ENCODE results near the gene TMEM109. TPM values are rescaled to one million over a fixed set of nuclear protein-coding genes. Genes with fewer than 3 reads are reported as not detected.

The TMEM109 gene
- total and polyA plus RNA-seq, 4 experiments from 2014 or later: 66.9 to 333 (median 131) TPM

GRCh38 chr11:60937811-60938210, 23.9 kb downstream of the TMEM109 start:
- H3K36me3 ChIP-seq (ENCODE audit: insufficient read depth, low read length): no peaks in the 10 kb centered on the region
- Mint-ChIP-seq H3K4me1 (peaks cover 2 to 9% (median 3%) of the 10 kb centered on the region in 4 donors), H3K27ac (peak overlapping the region in 1 of 7 donors; percentile 8)

GRCh38 chr11:60938500-60938899, 24.5 kb downstream of the TMEM109 start:
- Histone ChIP-seq H3K36me3 (ENCODE audit: insufficient read depth, low read length) (no peaks in the 10 kb centered on the region), H3K27ac (ENCODE audit: low read depth, low read length) (no peak overlapping the region), H3K4me1 (ENCODE audit: insufficient read depth, low read length) (no peaks in the 10 kb centered on the region), H3K9me3 (ENCODE audit: control insufficient read depth in 1 of 2, low read length in 2 of 2) (no peaks in the 10 kb centered on the region), H3K27me3 (ENCODE audit: insufficient read depth, low read length) (no peaks in the 10 kb centered on the region), H3K4me3 (ENCODE audit: low read length in 2 of 2) (no peak overlapping the region)
- no peak for DNase-seq
- peaks cover 2 to 9% (median 3%) of the 10 kb centered on the region in 4 donors for H3K4me1 Mint-ChIP-seq
- CTCF ChIA-PET (ENCODE audit: partially characterized antibody): no interaction called here
- intact Hi-C loops (cut with micrococcal nuclease): no loop called here
- H3K4me3 Mint-ChIP-seq: no peak overlapping the region
- no peaks in the 10 kb centered on the region for H3K36me3 Mint-ChIP-seq
- peak overlapping the region in 1 of 7 donors; percentile 8 for H3K27ac Mint-ChIP-seq
- POLR2A ChIA-PET (ENCODE audit: partially characterized antibody): no interaction called here
- H3K9me3 Mint-ChIP-seq: no peaks in the 10 kb centered on the region
- peaks cover 0 to 7% of the 10 kb centered on the region in 2 donors for H3K27me3 Mint-ChIP-seq

More at GRCh38 chr11:60937811-60938210, 23.9 kb downstream of the TMEM109 start:
- ChIA-PET CTCF (ENCODE audit: partially characterized antibody) (no interaction called here), POLR2A (ENCODE audit: partially characterized antibody) (no interaction called here)
- H3K27me3 ChIP-seq (ENCODE audit: insufficient read depth, low read length): no peaks in the 10 kb centered on the region
- H3K4me3 Mint-ChIP-seq: no peak overlapping the region
- no peaks in the 10 kb centered on the region for H3K9me3 Mint-ChIP-seq
- no peaks in the 10 kb centered on the region for H3K9me3 ChIP-seq (ENCODE audit: control insufficient read depth in 1 of 2, low read length in 2 of 2)
- H3K27me3 Mint-ChIP-seq: peaks cover 0 to 7% of the 10 kb centered on the region in 2 donors
- no peaks in the 10 kb centered on the region for H3K4me1 ChIP-seq (ENCODE audit: insufficient read depth, low read length)
- intact Hi-C loops (cut with micrococcal nuclease): no loop called here
- no peak overlapping the region for H3K27ac ChIP-seq (ENCODE audit: low read depth, low read length)
- H3K36me3 Mint-ChIP-seq: no peaks in the 10 kb centered on the region
- no peak overlapping the region for H3K4me3 ChIP-seq (ENCODE audit: low read length in 2 of 2)
- DNase-seq: no peak

GRCh38 chr11:60939301-60939700, 25.3 kb downstream of the TMEM109 start:
- Mint-ChIP-seq H3K36me3 (no peaks in the 10 kb centered on the region), H3K4me1 (peaks cover 2 to 9% (median 3%) of the 10 kb centered on the region in 4 donors), H3K27me3 (peaks cover 3 to 4% of the 10 kb centered on the region in 2 donors), H3K9me3 (no peaks in the 10 kb centered on the region), H3K27ac (no peak overlapping the region), H3K4me3 (no peak overlapping the region)
- DNase-seq: no peak
- ChIA-PET CTCF (ENCODE audit: partially characterized antibody) (interaction anchor here (1.1 to 1.4 kb wide), 2 partner anchors 8 to 21 kb away, joined by 3 read pairs; no protein-coding TSS in a partner anchor), POLR2A (ENCODE audit: partially characterized antibody) (no interaction called here)
- Histone ChIP-seq H3K4me3 (ENCODE audit: low read length in 2 of 2) (no peak overlapping the region), H3K9me3 (ENCODE audit: control insufficient read depth in 1 of 2, low read length in 2 of 2) (no peaks in the 10 kb centered on the region), H3K27ac (ENCODE audit: low read depth, low read length) (no peak overlapping the region), H3K36me3 (ENCODE audit: insufficient read depth, low read length) (no peaks in the 10 kb centered on the region), H3K4me1 (ENCODE audit: insufficient read depth, low read length) (no peaks in the 10 kb centered on the region), H3K27me3 (ENCODE audit: insufficient read depth, low read length) (no peaks in the 10 kb centered on the region)
- intact Hi-C loops (cut with micrococcal nuclease): no loop called here

GRCh38 chr11:60939855-60940254, 25.9 kb downstream of the TMEM109 start:
- Histone ChIP-seq H3K27me3 (ENCODE audit: insufficient read depth, low read length) (no peaks in the 10 kb centered on the region), H3K4me3 (ENCODE audit: low read length in 2 of 2) (no peak overlapping the region), H3K4me1 (ENCODE audit: insufficient read depth, low read length) (no peaks in the 10 kb centered on the region), H3K36me3 (ENCODE audit: insufficient read depth, low read length) (no peaks in the 10 kb centered on the region), H3K9me3 (ENCODE audit: control insufficient read depth in 1 of 2, low read length in 2 of 2) (no peaks in the 10 kb centered on the region), H3K27ac (ENCODE audit: low read depth, low read length) (no peak overlapping the region)
- Mint-ChIP-seq H3K4me1 (peaks cover 2 to 9% (median 3%) of the 10 kb centered on the region in 4 donors), H3K36me3 (no peaks in the 10 kb centered on the region), H3K9me3 (no peaks in the 10 kb centered on the region), H3K27me3 (peaks cover 3% of the 10 kb centered on the region in 2 donors), H3K4me3 (no peak overlapping the region), H3K27ac (peak overlapping the region in 1 of 7 donors; percentile 28)
- no peak for DNase-seq
- ChIA-PET CTCF (ENCODE audit: partially characterized antibody) (interaction anchor here (0.8 to 1.4 kb wide), 4 partner anchors 9 to 108 kb away, joined by 3 to 4 read pairs (median 3); no protein-coding TSS in a partner anchor), POLR2A (ENCODE audit: partially characterized antibody) (interaction anchor here (0.9 to 1.2 kb wide), 2 partner anchors 10 to 195 kb away, joined by 3 read pairs; no protein-coding TSS in a partner anchor)
- intact Hi-C loops (cut with micrococcal nuclease): no loop called here

GRCh38 chr11:60941371-60942119, 27.6 kb downstream of the TMEM109 start:
- H3K4me3 ChIP-seq (ENCODE audit: low read length in 2 of 2): no peak overlapping the region
- ChIA-PET POLR2A (ENCODE audit: partially characterized antibody) (interaction anchor here (0.7 kb wide), 1 partner anchor 32 kb away, joined by 3 read pairs; no protein-coding TSS in a partner anchor), CTCF (ENCODE audit: partially characterized antibody) (interaction anchor here (2.0 kb wide), 1 partner anchor 25 kb away, joined by 5 read pairs; no protein-coding TSS in a partner anchor)
- Mint-ChIP-seq H3K4me3 (no peak overlapping the region), H3K27ac (no peak overlapping the region), H3K27me3 (peaks cover 0 to 3% of the 10 kb centered on the region in 2 donors), H3K4me1 (peaks cover 2 to 9% (median 3%) of the 10 kb centered on the region in 4 donors), H3K9me3 (peaks cover 0 to 2% (median 0%) of the 10 kb centered on the region in 8 donors), H3K36me3 (no peaks in the 10 kb centered on the region)
- H3K4me1 ChIP-seq (ENCODE audit: insufficient read depth, low read length): no peaks in the 10 kb centered on the region
- DNase-seq: no peak
- no peak overlapping the region for H3K27ac ChIP-seq (ENCODE audit: low read depth, low read length)
- no peaks in the 10 kb centered on the region for H3K9me3 ChIP-seq (ENCODE audit: control insufficient read depth in 1 of 2, low read length in 2 of 2)
- intact Hi-C loops (cut with micrococcal nuclease): no loop called here
- H3K36me3 ChIP-seq (ENCODE audit: insufficient read depth, low read length): no peaks in the 10 kb centered on the region
- no peaks in the 10 kb centered on the region for H3K27me3 ChIP-seq (ENCODE audit: insufficient read depth, low read length)

- H3K27me3 Mint-ChIP-seq: peaks cover 0 to 3% of the 10 kb centered on the region in 2 donors
- H3K27ac Mint-ChIP-seq: peak overlapping the region in 2 of 7 donors; percentile 42 to 59
- no peaks in the 10 kb centered on the region for H3K36me3 Mint-ChIP-seq
- peaks cover 0 to 2% (median 0%) of the 10 kb centered on the region in 8 donors for H3K9me3 Mint-ChIP-seq
- intact Hi-C loops (cut with micrococcal nuclease): no loop called here
- Histone ChIP-seq H3K9me3 (ENCODE audit: control insufficient read depth in 1 of 2, low read length in 2 of 2) (no peaks in the 10 kb centered on the region), H3K27ac (ENCODE audit: low read depth, low read length) (no peak overlapping the region), H3K4me3 (ENCODE audit: low read length in 2 of 2) (no peak overlapping the region), H3K4me1 (ENCODE audit: insufficient read depth, low read length) (no peaks in the 10 kb centered on the region), H3K36me3 (ENCODE audit: insufficient read depth, low read length) (no peaks in the 10 kb centered on the region), H3K27me3 (ENCODE audit: insufficient read depth, low read length) (no peaks in the 10 kb centered on the region)
- POLR2A ChIA-PET (ENCODE audit: partially characterized antibody): interaction anchor here (0.7 kb wide), 1 partner anchor 32 kb away, joined by 3 read pairs; no protein-coding TSS in a partner anchor
- DNase-seq: no peak
- peak overlapping the region in 1 of 8 donors; percentile 18 for H3K4me3 Mint-ChIP-seq
- peaks cover 2 to 9% (median 3%) of the 10 kb centered on the region in 4 donors for H3K4me1 Mint-ChIP-seq
- CTCF ChIA-PET (ENCODE audit: partially characterized antibody): interaction anchor here (2.0 kb wide), 1 partner anchor 26 kb away, joined by 5 read pairs; no protein-coding TSS in a partner anchor
These were observed 28.3 kb downstream of the TMEM109 start for GRCh38 chr11:60942219-60942618.

- H3K4me3 ChIP-seq (ENCODE audit: low read length in 2 of 2): no peak overlapping the region
- Mint-ChIP-seq H3K4me1 (peaks cover 2 to 9% (median 3%) of the 10 kb centered on the region in 4 donors), H3K27ac (no peak overlapping the region), H3K9me3 (peaks cover 0 to 2% (median 0%) of the 10 kb centered on the region in 8 donors), H3K4me3 (no peak overlapping the region), H3K27me3 (peaks cover 0 to 3% of the 10 kb centered on the region in 2 donors), H3K36me3 (no peaks in the 10 kb centered on the region)
- CTCF ChIA-PET (ENCODE audit: partially characterized antibody): interaction anchor here (2.0 kb wide), 1 partner anchor 27 kb away, joined by 5 read pairs; no protein-coding TSS in a partner anchor
- H3K36me3 ChIP-seq (ENCODE audit: insufficient read depth, low read length): no peaks in the 10 kb centered on the region
- no peak overlapping the region for H3K27ac ChIP-seq (ENCODE audit: low read depth, low read length)
- DNase-seq: no peak
- no peaks in the 10 kb centered on the region for H3K9me3 ChIP-seq (ENCODE audit: control insufficient read depth in 1 of 2, low read length in 2 of 2)
- H3K27me3 ChIP-seq (ENCODE audit: insufficient read depth, low read length): no peaks in the 10 kb centered on the region
- intact Hi-C loops (cut with micrococcal nuclease): no loop called here
- POLR2A ChIA-PET (ENCODE audit: partially characterized antibody): no interaction called here
- no peaks in the 10 kb centered on the region for H3K4me1 ChIP-seq (ENCODE audit: insufficient read depth, low read length)
These were observed 29.1 kb downstream of the TMEM109 start for GRCh38 chr11:60942970-60943565.
